SK-N-SH treated with all-trans-retinoic acid at 6 μM for 48 hours (cell line): ENCODE data around the gene LIMD2.
A peak's percentile ranks its signal among the peaks of the same experiment; 100 is the strongest.

Source experiments
- ATAC-seq: fragments of 200-7000 bp; cut with Tn5 transposase; 3 replicates; pipeline ENCODE4 v1.9.1; 2020; ENCODE audit warnings: mild to moderate bottlenecking, moderate library complexity
- BACH2 ChIP-seq: fragments of 250-450 bp; sonication (Bioruptor Pico); IDR thresholded peaks from 2 replicates; pipeline ENCODE4 v1.9.0; 2021; ENCODE audit warnings: mild to moderate bottlenecking, borderline replicate concordance
- CSDC2 ChIP-seq: fragments of 250-450 bp; sonication (Bioruptor Pico); IDR thresholded peaks from 2 replicates; pipeline ENCODE4 v1.5.0; 2020; ENCODE audit warnings: mild to moderate bottlenecking, moderate library complexity
- ESRRG ChIP-seq: fragments of 250-450 bp; sonication (Bioruptor Pico); IDR thresholded peaks from 2 replicates; pipeline ENCODE4 v1.6.1; 2021; ENCODE audit warnings: mild to moderate bottlenecking
- GLIS3 ChIP-seq: fragments of 250-450 bp; sonication (Bioruptor Pico); IDR thresholded peaks from 2 replicates; pipeline ENCODE4 v1.5.0; 2020; ENCODE audit warnings: mild to moderate bottlenecking, moderate library complexity
- ISL1 ChIP-seq: fragments of 250-450 bp; sonication (Bioruptor Pico); IDR thresholded peaks from 2 replicates; pipeline ENCODE4 v2.1.2; 2022; ENCODE audit warnings: mild to moderate bottlenecking, moderate library complexity
- OSR1 ChIP-seq: fragments of 250-450 bp; sonication (Bioruptor Pico); IDR thresholded peaks from 2 replicates; pipeline ENCODE4 v1.8.0; 2022; ENCODE audit warnings: moderate library complexity, mild to moderate bottlenecking, inconsistent platforms
- PPARA ChIP-seq: fragments of 250-450 bp; sonication (Bioruptor Pico); IDR thresholded peaks from 2 replicates; pipeline ENCODE4 v1.5.0; 2020; ENCODE audit warnings: mild to moderate bottlenecking, borderline replicate concordance
- TCF4 ChIP-seq: fragments of 250-450 bp; sonication (Bioruptor Pico); IDR thresholded peaks from 2 replicates; pipeline ENCODE4 v1.8.0; 2021; ENCODE audit warnings: mild to moderate bottlenecking, moderate library complexity, borderline replicate concordance
- TOX ChIP-seq: fragments of 250-450 bp; sonication (Bioruptor Pico); IDR thresholded peaks from 2 replicates; pipeline ENCODE4 v1.8.0; 2021; ENCODE audit warnings: mild to moderate bottlenecking, moderate library complexity, borderline replicate concordance
- ZC3H10 ChIP-seq: fragments of 250-450 bp; sonication (Bioruptor Pico); IDR thresholded peaks from 2 replicates; pipeline ENCODE4 v1.5.1; 2021; ENCODE audit warnings: mild to moderate bottlenecking, moderate library complexity
- ZFP3 ChIP-seq: fragments of 250-450 bp; sonication (Bioruptor Pico); IDR thresholded peaks from 2 replicates; pipeline ENCODE4 v1.5.0; 2020; ENCODE audit warnings: mild to moderate bottlenecking, moderate library complexity
- ZFP30 ChIP-seq: fragments of 450-650 bp; formaldehyde crosslinking; IDR thresholded peaks from 2 replicates; pipeline ENCODE4 v1.5.0; 2022; ENCODE audit warnings: mild to moderate bottlenecking, moderate library complexity
- ZNF565 ChIP-seq: fragments of 450-650 bp; formaldehyde crosslinking; conservative IDR thresholded peaks from 2 replicates; pipeline ENCODE4 v1.5.0; 2020; ENCODE audit warnings: low read depth, mild to moderate bottlenecking, moderate library complexity
- ZNF70 ChIP-seq: fragments of 450-650 bp; formaldehyde crosslinking; IDR thresholded peaks from 2 replicates; pipeline ENCODE4 v1.5.0; 2020; ENCODE audit warnings: mild to moderate bottlenecking, moderate library complexity
- ZNF8 ChIP-seq: fragments of 450-650 bp; formaldehyde crosslinking; IDR thresholded peaks from 2 replicates; pipeline ENCODE4 v1.5.0; 2020; ENCODE audit warnings: mild to moderate bottlenecking, moderate library complexity
- TF ChIP-seq, protein P1 (sequence below): fragments of 250-450 bp; sonication (Bioruptor Pico); IDR thresholded peaks from 2 replicates; pipeline ENCODE4 v1.5.1; 2021; ENCODE audit warnings: mild to moderate bottlenecking, moderate library complexity
- TF ChIP-seq, protein P2 (sequence below): fragments of 250-450 bp; sonication (Bioruptor Pico); IDR thresholded peaks from 2 replicates; pipeline ENCODE4 v1.8.0; 2021; ENCODE audit warnings: low read depth, mild to moderate bottlenecking, moderate library complexity, borderline replicate concordance
- TF ChIP-seq, protein P3 (sequence below): fragments of 250-450 bp; sonication (Bioruptor Pico); IDR thresholded peaks from 2 replicates; pipeline ENCODE4 v1.5.0; 2020; ENCODE audit warnings: mild to moderate bottlenecking, moderate library complexity
- TF ChIP-seq, protein P4 (sequence below): fragments of 250-450 bp; sonication (Bioruptor Pico); IDR thresholded peaks from 2 replicates; pipeline ENCODE4 v1.8.0; 2020; ENCODE audit warnings: mild to moderate bottlenecking, moderate library complexity, borderline replicate concordance
- TF ChIP-seq, protein P5 (sequence below): fragments of 250-450 bp; sonication (Bioruptor Pico); IDR thresholded peaks from 2 replicates; pipeline ENCODE4 v1.5.1; 2020; ENCODE audit warnings: low read depth, mild to moderate bottlenecking, moderate library complexity

Gene LIMD2

DNA sequence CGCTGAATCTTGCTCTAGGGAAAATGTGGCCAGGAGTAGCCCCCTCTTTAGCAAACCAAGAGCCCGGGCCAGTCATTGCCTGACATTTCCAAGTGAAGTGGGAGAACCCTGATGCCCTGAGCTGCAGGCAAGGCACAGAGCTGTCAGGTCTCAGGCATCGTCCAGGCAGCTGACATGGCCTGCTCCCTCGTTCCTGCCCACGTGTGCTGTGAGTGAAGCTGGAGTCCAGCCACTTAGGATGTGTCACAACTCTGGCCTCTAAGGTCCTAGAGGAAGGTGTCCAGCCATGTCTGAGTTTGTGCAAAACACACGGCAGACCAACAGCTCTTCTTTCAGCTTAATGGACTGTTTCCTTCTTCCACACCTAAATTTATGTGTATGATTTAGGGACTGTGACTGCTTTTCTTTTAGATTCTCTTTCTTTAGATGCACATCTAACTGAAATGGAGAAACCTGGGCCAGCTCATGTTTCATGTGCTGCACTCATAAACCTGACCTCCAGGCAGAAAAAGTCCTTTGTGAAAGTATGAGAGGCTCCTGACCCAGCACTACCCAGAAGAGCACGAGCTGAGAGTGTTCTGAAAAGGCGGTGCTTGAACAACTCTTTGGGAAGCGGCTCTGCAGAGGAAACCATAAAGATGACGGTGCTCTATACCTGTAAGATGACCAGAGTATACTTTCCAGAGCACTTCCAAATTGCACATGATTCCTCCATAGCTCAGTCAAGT is 14.8 kb upstream of the LIMD2 start:
- peak; percentile 41; the same call in 2 of the 3 replicates for ATAC-seq

DNA sequence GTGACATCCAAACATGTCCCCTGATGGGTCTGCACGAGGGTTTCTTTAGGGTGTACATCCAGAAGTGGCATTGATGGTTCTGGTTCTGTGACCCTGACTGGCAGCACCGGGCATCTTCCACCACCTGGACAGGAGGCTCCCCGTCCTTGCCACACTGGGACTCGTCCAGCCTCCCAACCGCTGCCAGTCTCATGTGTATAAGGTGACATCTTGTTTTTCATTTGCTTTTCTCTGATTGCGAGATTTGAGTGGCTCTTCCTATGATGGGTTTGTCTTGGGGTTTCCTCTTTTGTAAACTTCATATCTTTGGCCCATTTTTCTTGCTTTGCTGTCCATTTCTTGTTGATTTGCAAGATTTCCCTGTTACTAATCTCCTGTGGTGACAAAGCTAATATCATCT is 9.2 kb upstream of the LIMD2 start:
- no peak for TF ChIP-seq CSDC2 (CRISPR knock-in tag)
- TF ChIP-seq OSR1, result no peak
- TF ChIP-seq, protein P1, sequence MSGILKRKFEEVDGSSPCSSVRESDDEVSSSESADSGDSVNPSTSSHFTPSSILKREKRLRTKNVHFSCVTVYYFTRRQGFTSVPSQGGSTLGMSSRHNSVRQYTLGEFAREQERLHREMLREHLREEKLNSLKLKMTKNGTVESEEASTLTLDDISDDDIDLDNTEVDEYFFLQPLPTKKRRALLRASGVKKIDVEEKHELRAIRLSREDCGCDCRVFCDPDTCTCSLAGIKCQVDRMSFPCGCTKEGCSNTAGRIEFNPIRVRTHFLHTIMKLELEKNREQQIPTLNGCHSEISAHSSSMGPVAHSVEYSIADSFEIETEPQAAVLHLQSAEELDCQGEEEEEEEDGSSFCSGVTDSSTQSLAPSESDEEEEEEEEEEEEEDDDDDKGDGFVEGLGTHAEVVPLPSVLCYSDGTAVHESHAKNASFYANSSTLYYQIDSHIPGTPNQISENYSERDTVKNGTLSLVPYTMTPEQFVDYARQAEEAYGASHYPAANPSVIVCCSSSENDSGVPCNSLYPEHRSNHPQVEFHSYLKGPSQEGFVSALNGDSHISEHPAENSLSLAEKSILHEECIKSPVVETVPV, result no peak
- TF ChIP-seq, protein P2, sequence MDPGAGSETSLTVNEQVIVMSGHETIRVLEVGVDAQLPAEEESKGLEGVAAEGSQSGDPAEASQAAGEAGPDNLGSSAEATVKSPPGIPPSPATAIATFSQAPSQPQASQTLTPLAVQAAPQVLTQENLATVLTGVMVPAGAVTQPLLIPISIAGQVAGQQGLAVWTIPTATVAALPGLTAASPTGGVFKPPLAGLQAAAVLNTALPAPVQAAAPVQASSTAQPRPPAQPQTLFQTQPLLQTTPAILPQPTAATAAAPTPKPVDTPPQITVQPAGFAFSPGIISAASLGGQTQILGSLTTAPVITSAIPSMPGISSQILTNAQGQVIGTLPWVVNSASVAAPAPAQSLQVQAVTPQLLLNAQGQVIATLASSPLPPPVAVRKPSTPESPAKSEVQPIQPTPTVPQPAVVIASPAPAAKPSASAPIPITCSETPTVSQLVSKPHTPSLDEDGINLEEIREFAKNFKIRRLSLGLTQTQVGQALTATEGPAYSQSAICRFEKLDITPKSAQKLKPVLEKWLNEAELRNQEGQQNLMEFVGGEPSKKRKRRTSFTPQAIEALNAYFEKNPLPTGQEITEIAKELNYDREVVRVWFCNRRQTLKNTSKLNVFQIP (CRISPR knock-in tag), result no peak
- TF ChIP-seq ZC3H10, result no peak
- no peak for TF ChIP-seq ZNF565 (CRISPR knock-in tag)
- TF ChIP-seq ZFP3 (CRISPR knock-in tag), result no peak
- TF ChIP-seq, protein P3, sequence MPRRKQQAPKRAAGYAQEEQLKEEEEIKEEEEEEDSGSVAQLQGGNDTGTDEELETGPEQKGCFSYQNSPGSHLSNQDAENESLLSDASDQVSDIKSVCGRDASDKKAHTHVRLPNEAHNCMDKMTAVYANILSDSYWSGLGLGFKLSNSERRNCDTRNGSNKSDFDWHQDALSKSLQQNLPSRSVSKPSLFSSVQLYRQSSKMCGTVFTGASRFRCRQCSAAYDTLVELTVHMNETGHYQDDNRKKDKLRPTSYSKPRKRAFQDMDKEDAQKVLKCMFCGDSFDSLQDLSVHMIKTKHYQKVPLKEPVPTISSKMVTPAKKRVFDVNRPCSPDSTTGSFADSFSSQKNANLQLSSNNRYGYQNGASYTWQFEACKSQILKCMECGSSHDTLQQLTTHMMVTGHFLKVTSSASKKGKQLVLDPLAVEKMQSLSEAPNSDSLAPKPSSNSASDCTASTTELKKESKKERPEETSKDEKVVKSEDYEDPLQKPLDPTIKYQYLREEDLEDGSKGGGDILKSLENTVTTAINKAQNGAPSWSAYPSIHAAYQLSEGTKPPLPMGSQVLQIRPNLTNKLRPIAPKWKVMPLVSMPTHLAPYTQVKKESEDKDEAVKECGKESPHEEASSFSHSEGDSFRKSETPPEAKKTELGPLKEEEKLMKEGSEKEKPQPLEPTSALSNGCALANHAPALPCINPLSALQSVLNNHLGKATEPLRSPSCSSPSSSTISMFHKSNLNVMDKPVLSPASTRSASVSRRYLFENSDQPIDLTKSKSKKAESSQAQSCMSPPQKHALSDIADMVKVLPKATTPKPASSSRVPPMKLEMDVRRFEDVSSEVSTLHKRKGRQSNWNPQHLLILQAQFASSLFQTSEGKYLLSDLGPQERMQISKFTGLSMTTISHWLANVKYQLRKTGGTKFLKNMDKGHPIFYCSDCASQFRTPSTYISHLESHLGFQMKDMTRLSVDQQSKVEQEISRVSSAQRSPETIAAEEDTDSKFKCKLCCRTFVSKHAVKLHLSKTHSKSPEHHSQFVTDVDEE (CRISPR knock-in tag), result no peak
- TF ChIP-seq, protein P4, sequence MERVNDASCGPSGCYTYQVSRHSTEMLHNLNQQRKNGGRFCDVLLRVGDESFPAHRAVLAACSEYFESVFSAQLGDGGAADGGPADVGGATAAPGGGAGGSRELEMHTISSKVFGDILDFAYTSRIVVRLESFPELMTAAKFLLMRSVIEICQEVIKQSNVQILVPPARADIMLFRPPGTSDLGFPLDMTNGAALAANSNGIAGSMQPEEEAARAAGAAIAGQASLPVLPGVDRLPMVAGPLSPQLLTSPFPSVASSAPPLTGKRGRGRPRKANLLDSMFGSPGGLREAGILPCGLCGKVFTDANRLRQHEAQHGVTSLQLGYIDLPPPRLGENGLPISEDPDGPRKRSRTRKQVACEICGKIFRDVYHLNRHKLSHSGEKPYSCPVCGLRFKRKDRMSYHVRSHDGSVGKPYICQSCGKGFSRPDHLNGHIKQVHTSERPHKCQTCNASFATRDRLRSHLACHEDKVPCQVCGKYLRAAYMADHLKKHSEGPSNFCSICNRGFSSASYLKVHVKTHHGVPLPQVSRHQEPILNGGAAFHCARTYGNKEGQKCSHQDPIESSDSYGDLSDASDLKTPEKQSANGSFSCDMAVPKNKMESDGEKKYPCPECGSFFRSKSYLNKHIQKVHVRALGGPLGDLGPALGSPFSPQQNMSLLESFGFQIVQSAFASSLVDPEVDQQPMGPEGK (CRISPR knock-in tag), result no peak
- no peak for TF ChIP-seq ISL1 (CRISPR knock-in tag)
- TF ChIP-seq ZNF70 (CRISPR knock-in tag), result no peak
- TF ChIP-seq ESRRG (CRISPR knock-in tag), result no peak
- TF ChIP-seq, protein P5, sequence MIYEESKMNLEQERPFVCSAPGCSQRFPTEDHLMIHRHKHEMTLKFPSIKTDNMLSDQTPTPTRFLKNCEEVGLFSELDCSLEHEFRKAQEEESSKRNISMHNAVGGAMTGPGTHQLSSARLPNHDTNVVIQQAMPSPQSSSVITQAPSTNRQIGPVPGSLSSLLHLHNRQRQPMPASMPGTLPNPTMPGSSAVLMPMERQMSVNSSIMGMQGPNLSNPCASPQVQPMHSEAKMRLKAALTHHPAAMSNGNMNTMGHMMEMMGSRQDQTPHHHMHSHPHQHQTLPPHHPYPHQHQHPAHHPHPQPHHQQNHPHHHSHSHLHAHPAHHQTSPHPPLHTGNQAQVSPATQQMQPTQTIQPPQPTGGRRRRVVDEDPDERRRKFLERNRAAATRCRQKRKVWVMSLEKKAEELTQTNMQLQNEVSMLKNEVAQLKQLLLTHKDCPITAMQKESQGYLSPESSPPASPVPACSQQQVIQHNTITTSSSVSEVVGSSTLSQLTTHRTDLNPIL (CRISPR knock-in tag), result no peak
- TF ChIP-seq TCF4 (CRISPR knock-in tag), result no peak
- TF ChIP-seq GLIS3 (CRISPR knock-in tag), result no peak
- no peak for TF ChIP-seq ZFP30 (CRISPR knock-in tag)
- no peak for TF ChIP-seq PPARA (CRISPR knock-in tag)
- no peak for TF ChIP-seq TOX (CRISPR knock-in tag)
- TF ChIP-seq BACH2 (CRISPR knock-in tag), result no peak
- TF ChIP-seq, all 23 proteins: peak for 0
- no peak for ATAC-seq

More for the DNA sequence above, 14.8 kb upstream of the LIMD2 start:
- TF ChIP-seq OSR1 (no peak), ZFP30 (CRISPR knock-in tag) (no peak), CSDC2 (CRISPR knock-in tag) (no peak), BACH2 (CRISPR knock-in tag) (no peak), ZNF8 (no peak), ZC3H10 (no peak), TOX (CRISPR knock-in tag) (no peak)
- TF ChIP-seq, protein P3 (CRISPR knock-in tag), result no peak
- TF ChIP-seq, all 23 proteins: peak for 0
